A673 (cell line): ENCODE data around the gene CCDC13.

ENCODE experiments used
- EZH2 ChIP-seq: fragments of 200-600 bp; sonication (generic); IDR thresholded peaks from 2 replicates; pipeline ENCODE4 v1.6.1; 2017; ENCODE audit warnings: borderline replicate concordance, low read depth, mild to moderate bottlenecking, mixed read lengths, antibody characterized with exemption, low read length; ENCODE audit not compliant: poor library complexity, severe bottlenecking
- TF ChIP-seq, protein P1 (sequence below): fragments of 300-800, 200-600 bp; sonication (generic); conservative IDR thresholded peaks from 2 replicates; pipeline ENCODE4 v1.5.1; 2017; ENCODE audit warnings: low read depth, mild to moderate bottlenecking, antibody characterized with exemption, low read length, moderate library complexity, mixed read lengths

DNA sequence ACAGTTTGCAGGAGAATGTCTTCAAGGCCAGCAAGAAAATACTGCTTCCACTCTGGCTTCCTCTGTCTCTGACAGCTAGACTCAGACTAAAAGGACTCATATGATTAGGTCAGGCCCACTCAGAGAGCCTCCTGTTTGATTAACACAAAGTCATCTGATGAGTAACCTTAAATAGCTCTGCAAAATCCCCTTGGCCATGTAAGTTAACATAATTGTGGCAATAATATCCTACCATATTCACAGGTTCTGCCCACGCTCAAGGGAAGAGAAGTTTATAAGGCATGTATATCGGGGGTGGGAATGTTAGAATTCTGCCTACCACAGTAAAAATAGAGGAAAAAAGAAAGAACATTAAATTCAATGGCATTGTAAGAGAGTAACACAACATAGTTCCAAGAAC, 49.8 kb downstream of the CCDC13 start:
- TF ChIP-seq, protein P1, sequence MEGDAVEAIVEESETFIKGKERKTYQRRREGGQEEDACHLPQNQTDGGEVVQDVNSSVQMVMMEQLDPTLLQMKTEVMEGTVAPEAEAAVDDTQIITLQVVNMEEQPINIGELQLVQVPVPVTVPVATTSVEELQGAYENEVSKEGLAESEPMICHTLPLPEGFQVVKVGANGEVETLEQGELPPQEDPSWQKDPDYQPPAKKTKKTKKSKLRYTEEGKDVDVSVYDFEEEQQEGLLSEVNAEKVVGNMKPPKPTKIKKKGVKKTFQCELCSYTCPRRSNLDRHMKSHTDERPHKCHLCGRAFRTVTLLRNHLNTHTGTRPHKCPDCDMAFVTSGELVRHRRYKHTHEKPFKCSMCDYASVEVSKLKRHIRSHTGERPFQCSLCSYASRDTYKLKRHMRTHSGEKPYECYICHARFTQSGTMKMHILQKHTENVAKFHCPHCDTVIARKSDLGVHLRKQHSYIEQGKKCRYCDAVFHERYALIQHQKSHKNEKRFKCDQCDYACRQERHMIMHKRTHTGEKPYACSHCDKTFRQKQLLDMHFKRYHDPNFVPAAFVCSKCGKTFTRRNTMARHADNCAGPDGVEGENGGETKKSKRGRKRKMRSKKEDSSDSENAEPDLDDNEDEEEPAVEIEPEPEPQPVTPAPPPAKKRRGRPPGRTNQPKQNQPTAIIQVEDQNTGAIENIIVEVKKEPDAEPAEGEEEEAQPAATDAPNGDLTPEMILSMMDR: no peak
- TF ChIP-seq EZH2: no peak
